NCI-H128 (cell line): ENCODE measurements around the gene MGAT3.

Experiments
- DNase-seq: peaks from one replicate; lab custom pipeline; 2025; ENCODE audit not compliant: unreplicated experiment; lab: John Stamatoyannopoulos, UW

The MGAT3 gene

GRCh38 chr22:39526736-39527171 is 69.9 kb downstream of the MGAT3 start:
- DNase-seq, result no peak

- DNase-seq, result no peak
Measured at GRCh38 chr22:39527481-39527961, 70.7 kb downstream of the MGAT3 start.

DNA sequence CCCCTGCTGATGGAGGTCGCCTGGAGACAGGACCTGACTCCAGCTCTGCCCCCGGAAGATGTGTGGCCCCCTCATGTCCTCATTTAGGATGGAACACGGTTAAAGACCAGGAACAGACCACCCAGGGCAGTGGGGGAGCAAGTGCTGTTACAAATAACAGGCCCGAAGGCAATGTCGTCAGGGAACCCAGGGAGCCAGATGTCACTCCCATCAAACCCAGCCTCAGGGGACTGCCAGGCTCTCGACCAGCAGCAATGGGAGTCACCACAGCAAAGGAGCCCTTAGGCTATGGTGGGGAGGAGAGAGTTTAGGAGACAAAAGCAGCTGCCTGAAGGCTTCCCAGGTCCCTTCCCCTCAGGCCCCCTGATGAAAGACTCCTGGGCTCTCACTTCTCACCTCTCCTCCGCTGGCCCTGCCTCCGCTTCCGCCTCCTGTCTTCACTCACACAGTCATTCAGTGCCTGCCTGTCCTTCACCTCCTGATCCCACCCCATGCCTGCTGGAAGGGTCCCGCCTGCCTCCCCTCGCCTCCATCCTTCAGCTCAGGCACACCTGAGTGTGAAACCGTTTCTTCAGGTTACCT is 71.4 kb downstream of the MGAT3 start:
- DNase-seq, result no peak

DNA sequence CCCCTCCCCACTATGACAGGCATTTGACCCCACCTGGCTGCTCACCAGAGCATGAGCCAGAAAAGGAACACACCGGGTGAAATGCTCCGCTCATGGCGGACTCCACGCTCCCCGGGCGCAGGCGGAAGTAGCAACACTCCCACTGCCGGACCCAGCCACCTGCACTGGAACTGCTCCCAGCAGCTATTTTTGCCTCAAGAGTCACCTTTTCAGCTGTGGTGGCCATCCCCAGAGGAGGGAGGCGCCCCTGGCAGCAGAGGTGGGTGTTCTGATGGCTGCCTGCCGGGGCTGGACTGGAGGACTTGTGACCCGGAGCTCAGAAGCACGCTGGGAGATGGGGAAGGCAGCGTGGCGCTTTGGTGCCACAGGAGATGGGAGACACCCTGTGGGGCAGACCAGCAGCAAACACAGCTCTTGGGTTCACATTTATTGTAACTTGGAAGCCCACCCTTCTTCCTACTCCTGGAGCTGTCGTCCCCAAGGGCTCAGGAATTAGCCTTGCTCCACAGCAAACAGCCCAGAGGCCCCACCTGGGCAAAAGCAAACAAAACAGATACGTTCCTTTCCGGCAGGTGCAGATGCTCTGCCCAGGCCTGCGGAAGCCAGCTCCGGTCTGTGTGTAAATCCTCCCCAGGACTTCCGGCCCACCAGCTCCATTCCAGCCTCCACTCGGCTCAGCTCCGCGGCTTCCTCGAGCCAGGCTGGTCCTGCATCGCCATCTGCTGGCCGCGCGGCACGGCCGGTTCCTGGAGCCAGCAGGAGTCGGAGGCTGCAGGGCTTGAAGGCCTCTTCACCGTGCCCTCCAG is 72.1 kb downstream of the MGAT3 start:
- DNase-seq, result peak; percentile 82

DNA sequence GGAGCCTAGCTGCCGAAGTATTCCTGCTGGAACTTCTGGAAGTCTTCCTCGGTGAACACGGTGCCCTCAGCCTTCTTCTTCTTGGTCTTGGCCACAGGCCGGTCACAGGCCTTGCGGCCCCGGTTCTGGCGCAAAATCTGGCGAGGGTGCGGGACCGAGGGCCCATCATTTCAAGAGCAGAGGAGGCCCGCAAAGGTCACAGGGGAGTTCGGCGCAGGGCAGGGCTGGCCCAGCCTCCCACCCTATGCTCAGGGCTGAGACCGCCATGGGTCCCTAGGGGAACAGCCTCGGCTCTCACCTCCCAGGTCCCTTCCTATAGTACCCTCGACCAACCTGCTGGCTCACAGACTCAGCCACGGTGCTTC is 72.7 kb downstream of the MGAT3 start:
- no peak for DNase-seq

- DNase-seq, result no peak
Measured at GRCh38 chr22:39530116-39530515, 73.3 kb downstream of the MGAT3 start.

DNA sequence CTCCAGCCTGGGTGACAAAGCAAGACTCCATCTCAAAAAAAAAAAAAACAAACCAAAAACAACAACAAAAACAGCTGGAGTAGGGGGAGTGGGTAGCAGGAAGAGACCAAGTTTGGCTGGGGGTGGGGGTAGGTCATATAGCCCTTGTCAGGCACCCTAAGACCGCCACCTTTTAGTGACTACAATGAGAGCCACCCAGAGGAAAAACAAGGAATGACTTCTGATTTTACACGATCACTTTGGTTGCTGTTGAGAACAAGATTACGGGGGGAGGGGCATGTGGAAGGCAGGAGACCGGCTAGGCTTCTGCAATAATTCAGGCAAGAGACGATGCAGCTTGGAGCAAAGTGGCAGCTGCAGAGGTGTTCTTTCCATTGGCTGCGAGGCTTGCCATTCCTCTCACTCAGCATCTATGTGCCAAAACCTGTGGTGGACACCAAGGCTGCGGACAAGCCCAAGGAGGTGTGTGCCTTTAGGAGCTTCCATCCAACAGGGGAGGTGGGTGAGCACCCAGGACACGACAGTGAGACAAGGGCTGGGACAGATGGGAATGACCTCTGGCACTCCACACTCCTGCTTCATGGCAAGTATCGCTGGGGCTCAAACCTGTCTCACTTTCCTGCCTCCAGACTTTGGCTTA is 74.0 kb downstream of the MGAT3 start:
- no peak for DNase-seq

GRCh38 chr22:39532215-39533073 is 75.6 kb downstream of the MGAT3 start, which contains the start of gene RPS19BP1:
RPS19BP1 (minus strand) TSS chr22:39532748; CDS start chr22:39532738, 10 bp downstream.
- peak; percentile 94 for DNase-seq

DNA sequence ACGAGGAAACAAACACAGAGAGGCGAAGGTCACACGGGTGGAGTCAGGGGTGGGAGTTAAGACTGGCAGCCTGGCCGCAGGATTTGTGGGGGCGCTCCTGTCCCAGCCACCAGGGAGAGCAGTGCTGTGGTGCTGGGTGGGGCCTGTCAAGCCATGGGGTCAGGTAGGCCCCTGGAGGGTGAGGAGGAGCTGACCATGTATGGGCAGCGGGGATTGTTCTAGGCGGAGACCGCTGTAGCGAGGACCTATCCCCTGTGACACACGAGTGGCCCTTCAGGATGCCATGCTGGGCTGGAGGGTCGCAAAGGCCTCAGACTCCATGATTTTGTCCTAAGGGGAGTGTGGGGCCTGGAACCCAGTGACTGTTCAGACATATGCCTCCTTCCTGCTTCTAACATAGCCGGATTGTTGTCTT is 77.3 kb downstream of the MGAT3 start:
- no peak for DNase-seq

DNA sequence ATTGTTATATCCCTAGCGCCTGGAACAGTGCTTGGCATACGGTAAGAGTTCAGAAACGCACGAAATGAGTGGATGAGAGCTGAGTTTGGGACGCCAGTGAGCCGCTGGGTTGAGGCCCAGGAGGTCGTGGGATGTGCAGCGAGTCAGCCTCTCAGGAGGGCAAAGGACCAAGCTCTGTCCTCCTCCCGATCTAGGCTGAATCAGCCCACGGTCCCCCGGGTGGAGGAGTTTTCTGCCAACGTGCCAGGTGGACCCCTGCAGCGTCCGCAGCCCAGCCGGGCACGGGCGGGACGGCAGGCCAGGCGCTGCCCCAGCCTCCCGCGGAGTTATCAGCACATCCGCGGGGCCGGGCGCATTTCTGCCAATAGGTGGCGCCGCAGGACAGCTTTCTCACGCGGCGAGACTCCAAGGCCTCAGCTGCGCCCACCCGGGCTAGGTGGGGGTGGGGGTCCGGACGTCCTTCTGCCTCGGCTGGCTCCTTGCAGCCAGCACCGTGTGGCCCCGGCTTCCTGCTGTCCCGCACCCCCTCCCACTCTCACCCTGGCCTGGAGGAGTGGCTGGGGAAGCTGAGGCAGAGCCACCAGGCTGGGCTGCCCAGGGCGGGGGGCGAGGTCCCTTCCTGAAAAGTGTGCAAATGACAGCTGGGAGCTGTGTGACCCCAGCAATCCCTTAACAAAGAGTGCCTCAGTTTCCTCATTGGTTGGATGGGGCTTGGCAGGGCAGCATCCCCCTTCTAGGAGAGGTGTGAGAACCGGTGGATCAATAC is 78.0 kb downstream of the MGAT3 start:
- DNase-seq, result peak; percentile 49

GRCh38 chr22:39535357-39535725 is 78.5 kb downstream of the MGAT3 start:
- DNase-seq, result no peak

DNA sequence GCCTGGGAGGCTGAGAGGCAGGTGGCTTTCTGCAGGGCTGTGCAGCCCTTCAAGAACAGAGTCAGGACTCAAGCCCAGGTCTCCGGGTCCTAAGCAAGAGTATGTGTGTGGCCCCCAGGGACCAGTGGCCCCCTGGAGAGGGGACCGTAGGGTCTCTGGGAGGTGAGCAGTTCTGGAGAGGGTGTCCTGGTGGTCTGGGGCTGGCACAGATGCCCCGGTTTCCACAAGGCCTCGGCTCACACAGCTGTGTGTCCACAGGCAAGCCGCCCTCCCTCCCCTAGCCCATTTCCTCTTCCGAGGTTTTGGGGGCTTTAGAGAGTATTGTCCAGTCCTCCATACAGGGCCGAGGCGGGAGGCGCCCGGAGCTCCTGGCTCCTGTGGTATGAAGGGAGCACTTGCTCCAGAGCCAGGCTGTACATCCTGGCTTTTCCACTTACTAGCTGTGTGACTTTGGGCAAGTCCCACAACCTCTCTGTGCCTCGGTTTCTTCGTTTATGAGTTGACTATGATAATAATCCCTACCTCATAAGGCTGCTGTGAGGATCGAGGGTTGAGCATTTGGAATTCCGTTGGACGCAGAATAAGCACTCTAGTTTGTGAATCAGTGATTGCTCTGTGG is 79.1 kb downstream of the MGAT3 start:
- DNase-seq, result no peak

DNA sequence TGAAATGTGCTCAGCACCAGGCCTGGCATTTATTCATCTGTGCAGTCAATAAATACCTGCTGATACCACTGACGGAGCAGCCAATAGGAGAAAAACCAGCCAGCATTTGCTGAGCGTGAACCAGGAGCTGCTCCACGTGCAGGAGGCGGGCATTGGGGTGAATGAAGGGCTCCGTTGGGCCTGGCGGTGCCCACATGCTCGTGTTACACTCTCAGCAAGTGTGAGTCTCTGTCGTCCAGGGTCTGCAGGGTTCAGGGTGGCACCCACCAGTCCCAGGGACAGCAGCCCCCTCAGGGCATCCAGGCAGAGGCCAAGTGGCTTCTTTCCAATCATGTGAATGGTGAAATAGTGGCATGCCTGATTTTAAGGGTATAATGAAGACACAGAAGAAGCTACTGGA is 79.9 kb downstream of the MGAT3 start:
- no peak for DNase-seq

DNA sequence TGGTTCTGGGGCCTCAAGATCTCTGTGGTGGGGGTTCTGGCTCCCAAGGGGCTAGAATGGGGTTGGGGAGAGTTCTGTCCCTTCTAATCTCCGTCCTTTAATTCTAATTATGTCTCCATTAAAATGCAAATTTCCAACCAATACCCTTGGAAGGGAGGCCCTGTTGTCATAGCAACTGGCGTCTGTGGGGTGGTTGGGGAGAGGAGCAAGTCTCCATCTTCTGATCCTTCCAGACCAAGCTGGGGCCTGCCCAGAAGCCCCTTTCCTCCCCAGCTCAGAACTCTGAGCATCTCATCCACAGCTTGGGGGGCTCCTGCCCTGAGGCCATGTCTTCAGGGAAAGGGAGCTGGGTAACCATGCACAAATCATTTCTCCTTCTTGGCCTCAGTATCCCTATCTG is 81.2 kb downstream of the MGAT3 start:
- DNase-seq, result no peak
